Epithelial cell of proximal tubule (primary cell): Measurements from ENCODE around the gene MYO15A. TPM values are rescaled to one million over a fixed set of nuclear protein-coding genes. Genes with fewer than 3 reads are reported as not detected.
A peak's percentile ranks its signal among the peaks of the same experiment; 100 is the strongest.

ENCODE experiments used
- DNase-seq: peaks from one replicate; pipeline ENCODE4 v3.0.0-alpha.2; 2011; ENCODE audit warnings: low read depth
- H3K4me3 ChIP-seq: 2 replicates; pipeline ENCODE4 v1.5.1; 2011; ENCODE audit warnings: low read depth, mild to moderate bottlenecking, low read length
- total RNA-seq: library from RNA; depleted of rRNA; stranded (reverse); fragments of >200 nt; gene quantifications from 2 replicates; pipeline ENCODE4 v1.2.3, GENCODE V29; 2015
- TF ChIP-seq, protein P1 (sequence below): conservative IDR thresholded peaks from 2 replicates; pipeline ENCODE4 v1.5.1; 2012; ENCODE audit warnings: low read depth, mild to moderate bottlenecking, low read length

MYO15A gene
- total RNA-seq, 1 donor from 2014 or later, result 0.17 TPM

DNA sequence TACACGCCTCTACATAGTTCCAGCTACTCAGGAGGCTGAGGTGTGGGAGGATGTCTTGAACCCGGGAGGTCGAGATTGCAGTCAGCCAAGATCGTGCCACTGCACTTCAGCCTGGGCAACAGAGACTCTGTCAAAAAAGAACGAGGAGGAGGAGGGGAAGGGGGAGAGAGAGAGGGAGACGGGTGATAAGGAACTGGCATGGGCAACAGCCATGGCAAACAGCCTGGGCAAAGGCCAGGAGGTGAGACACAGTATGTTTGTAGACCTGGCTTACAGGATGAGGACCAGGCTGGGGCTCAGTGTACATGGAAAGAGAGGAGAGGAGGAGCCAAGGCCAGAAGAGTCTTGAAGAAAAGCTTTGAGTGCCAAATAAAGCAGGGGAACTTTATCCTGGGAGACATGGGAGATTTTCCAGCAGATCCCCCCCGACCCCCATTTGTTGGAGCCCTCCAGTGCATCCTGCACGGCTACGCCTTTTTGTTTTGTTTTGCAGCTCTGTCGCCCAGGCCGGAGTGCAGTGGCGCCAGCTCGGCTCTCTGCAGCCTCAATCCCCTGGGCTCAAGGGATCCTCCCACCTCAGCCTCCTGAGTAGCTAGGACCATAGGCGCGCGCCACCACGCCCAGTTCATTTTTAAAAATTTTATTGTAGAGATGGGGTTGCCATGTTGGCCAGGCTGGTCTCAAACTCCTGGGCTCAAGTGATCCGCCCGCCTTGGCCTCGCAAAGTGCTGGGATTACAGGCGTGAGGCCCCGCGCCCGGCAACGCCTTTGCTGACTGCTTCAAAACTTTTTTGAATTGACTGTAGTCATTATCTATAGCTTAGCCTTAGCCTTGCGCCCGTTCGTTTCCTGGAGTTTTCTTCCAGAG is 73.8 kb downstream of the MYO15A start:
- H3K4me3 ChIP-seq, result peak overlapping the region; percentile 77
- TF ChIP-seq, protein P1, sequence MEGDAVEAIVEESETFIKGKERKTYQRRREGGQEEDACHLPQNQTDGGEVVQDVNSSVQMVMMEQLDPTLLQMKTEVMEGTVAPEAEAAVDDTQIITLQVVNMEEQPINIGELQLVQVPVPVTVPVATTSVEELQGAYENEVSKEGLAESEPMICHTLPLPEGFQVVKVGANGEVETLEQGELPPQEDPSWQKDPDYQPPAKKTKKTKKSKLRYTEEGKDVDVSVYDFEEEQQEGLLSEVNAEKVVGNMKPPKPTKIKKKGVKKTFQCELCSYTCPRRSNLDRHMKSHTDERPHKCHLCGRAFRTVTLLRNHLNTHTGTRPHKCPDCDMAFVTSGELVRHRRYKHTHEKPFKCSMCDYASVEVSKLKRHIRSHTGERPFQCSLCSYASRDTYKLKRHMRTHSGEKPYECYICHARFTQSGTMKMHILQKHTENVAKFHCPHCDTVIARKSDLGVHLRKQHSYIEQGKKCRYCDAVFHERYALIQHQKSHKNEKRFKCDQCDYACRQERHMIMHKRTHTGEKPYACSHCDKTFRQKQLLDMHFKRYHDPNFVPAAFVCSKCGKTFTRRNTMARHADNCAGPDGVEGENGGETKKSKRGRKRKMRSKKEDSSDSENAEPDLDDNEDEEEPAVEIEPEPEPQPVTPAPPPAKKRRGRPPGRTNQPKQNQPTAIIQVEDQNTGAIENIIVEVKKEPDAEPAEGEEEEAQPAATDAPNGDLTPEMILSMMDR, result no peak
- DNase-seq, result no peak

GRCh38 chr17:18182978-18183333 is 74.4 kb downstream of the MYO15A start:
- no peak for DNase-seq
- H3K4me3 ChIP-seq, result peak overlapping the region; percentile 77
- TF ChIP-seq, protein P1, result no peak

- TF ChIP-seq, protein P1, result peak; percentile 26
- peak; percentile 96 for DNase-seq
- peak within 1 kb of the TSS; percentile 77 for H3K4me3 ChIP-seq
Measured at GRCh38 chr17:18183334-18184142, 75.0 kb downstream of the MYO15A start, which contains the start of gene ALKBH5. TSS of gene ALKBH5 (plus strand) at chr17:18183828. CDS start at chr17:18184244, 416 bp downstream.

DNA sequence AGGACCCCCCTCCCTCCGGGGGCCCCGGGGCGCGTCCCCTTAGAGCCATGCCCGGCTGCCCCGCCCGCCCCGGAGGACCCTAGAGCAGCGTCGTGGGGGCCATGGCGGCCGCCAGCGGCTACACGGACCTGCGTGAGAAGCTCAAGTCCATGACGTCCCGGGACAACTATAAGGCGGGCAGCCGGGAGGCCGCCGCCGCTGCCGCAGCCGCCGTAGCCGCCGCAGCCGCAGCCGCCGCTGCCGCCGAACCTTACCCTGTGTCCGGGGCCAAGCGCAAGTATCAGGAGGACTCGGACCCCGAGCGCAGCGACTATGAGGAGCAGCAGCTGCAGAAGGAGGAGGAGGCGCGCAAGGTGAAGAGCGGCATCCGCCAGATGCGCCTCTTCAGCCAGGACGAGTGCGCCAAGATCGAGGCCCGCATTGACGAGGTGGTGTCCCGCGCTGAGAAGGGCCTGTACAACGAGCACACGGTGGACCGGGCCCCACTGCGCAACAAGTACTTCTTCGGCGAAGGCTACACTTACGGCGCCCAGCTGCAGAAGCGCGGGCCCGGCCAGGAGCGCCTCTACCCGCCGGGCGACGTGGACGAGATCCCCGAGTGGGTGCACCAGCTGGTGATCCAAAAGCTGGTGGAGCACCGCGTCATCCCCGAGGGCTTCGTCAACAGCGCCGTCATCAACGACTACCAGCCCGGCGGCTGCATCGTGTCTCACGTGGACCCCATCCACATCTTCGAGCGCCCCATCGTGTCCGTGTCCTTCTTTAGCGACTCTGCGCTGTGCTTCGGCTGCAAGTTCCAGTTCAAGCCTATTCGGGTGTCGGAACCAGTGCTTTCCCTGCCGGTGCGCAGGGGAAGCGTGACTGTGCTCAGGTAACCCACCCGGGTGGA is 75.8 kb downstream of the MYO15A start:
- TF ChIP-seq, protein P1, result no peak
- DNase-seq, result no peak
- H3K4me3 ChIP-seq, result peak overlapping the region; percentile 77

DNA sequence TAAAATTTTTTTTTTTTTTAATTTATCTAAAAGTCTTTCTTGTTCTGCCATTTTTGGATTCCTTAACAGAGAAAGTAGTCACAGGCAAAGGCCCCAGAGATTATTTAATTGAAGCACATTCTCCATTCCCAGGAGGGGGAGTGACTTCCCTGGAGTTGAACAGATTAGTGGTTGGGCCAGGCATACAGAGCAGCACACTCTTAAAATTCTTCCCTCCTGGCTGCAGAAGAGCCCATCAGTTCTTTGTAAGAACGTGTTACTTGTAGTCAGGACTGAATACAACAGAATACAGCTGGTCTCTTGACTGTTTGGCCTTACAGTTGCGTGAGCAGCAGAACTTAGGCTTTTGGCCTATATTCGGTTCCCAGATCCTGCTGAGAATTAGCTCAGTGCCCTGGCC is 76.8 kb downstream of the MYO15A start:
- H3K4me3 ChIP-seq, result peak overlapping the region; percentile 77
- no peak for DNase-seq
- TF ChIP-seq, protein P1, result no peak

- DNase-seq, result no peak
Measured at GRCh38 chr17:18185832-18186626, 77.5 kb downstream of the MYO15A start.

More at GRCh38 chr17:18185832-18186626, 77.5 kb downstream of the MYO15A start:
- TF ChIP-seq, protein P1, result no peak
- H3K4me3 ChIP-seq, result peak overlapping the region; percentile 77
